ENCODE results near the gene GSDMA. TPM values are rescaled to one million over a fixed set of nuclear protein-coding genes. Genes with fewer than 3 reads are reported as not detected.

GSDMA gene
- total RNA-seq, 2 donors from 2014 or later: 0.17 to 0.90 TPM

GRCh38 chr17:40018211-40019121 lies 55.7 kb downstream of the GSDMA start:
- peaks cover 5% of the 10 kb centered on the region for H3K36me3 ChIP-seq
- TF ChIP-seq CTCF (IDR thresholded peaks at IDR 0.05): no peak
- no peaks in the 10 kb centered on the region for H3K9me3 ChIP-seq
- H3K27ac ChIP-seq: no peak overlapping the region
- no peak overlapping the region for H3K4me3 ChIP-seq
- H3K9ac ChIP-seq (ENCODE audit: low read depth in 2 of 2, low read length in 2 of 2): no peak overlapping the region
- H3K27me3 ChIP-seq: no peaks in the 10 kb centered on the region
- H3K4me1 ChIP-seq: peaks cover 30% of the 10 kb centered on the region
- no peak for DNase-seq
- intact Hi-C loops (cut with DNase I): loop anchor here (10.0 kb wide), 2 partner anchors 146 to 276 kb away; no protein-coding TSS in a partner anchor

- H3K27ac ChIP-seq: no peak overlapping the region
- intact Hi-C loops (cut with DNase I): loop anchor here (10.0 kb wide), 2 partner anchors 145 to 275 kb away; no protein-coding TSS in a partner anchor
- H3K27me3 ChIP-seq: no peaks in the 10 kb centered on the region
- H3K36me3 ChIP-seq: peaks cover 5% of the 10 kb centered on the region
- no peak for DNase-seq
- no peak overlapping the region for H3K9ac ChIP-seq (ENCODE audit: low read depth in 2 of 2, low read length in 2 of 2)
- no peak for TF ChIP-seq CTCF (IDR thresholded peaks at IDR 0.05)
- no peaks in the 10 kb centered on the region for H3K9me3 ChIP-seq
- H3K4me3 ChIP-seq: no peak overlapping the region
- peaks cover 25% of the 10 kb centered on the region for H3K4me1 ChIP-seq
These were observed 56.6 kb downstream of the GSDMA start for GRCh38 chr17:40019140-40019991.

DNA sequence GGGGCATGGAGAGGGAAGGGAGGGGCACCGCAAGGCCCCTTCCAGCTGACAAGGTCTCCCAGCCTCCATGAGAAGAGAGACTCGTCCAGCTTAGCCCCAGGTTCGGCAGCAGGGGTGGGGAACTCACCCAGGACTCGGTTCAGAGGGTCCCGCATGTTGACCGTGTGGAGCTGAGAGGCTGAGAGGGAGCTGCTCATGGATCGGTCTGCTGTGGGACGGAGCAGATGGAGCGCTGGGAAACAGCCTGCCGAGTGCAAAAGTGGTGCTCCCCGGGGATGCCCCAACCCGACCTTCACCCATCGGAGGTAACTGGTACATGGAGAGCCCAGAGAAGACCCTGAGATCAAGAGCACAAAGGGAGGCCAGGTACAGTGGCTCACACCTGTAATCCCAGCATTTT lies 57.3 kb downstream of the GSDMA start:
- intact Hi-C loops (cut with DNase I): no loop called here
- DNase-seq: no peak
- Histone ChIP-seq H3K9me3 (no peaks in the 10 kb centered on the region), H3K9ac (ENCODE audit: low read depth in 2 of 2, low read length in 2 of 2) (no peak overlapping the region), H3K36me3 (peaks cover 5% of the 10 kb centered on the region), H3K27ac (no peak overlapping the region), H3K27me3 (no peaks in the 10 kb centered on the region), H3K4me3 (no peak overlapping the region), H3K4me1 (peaks cover 19% of the 10 kb centered on the region)
- TF ChIP-seq CTCF (IDR thresholded peaks at IDR 0.05): no peak

DNA sequence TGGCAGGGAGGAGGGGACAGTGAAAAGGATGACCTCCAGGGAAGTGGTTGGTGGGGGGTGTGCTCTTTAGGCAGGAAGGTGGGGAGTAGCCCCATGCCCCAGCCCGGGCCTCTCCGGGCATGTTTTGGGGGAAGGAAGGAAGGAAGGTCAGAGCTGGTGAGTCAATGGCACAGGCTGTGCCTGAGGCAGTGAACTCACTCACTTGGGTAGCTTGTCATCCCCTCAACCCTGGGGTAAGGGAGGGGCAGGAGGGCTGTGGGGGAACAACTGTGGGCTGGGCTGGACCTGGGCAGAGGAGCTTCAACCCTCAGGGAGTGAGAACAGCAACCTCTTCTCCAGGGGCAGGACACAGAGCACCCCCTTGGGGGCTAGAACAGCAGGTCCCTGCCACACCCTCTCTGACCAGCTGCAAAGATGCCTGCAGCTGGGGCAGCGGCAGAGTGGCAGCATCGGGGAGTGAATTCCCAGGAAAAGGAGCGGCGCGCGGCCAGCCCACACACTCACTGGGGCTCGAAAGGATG lies 58.7 kb downstream of the GSDMA start:
- no peak for TF ChIP-seq CTCF (IDR thresholded peaks at IDR 0.05)
- intact Hi-C loops (cut with DNase I): no loop called here
- H3K4me1 ChIP-seq: peaks cover 19% of the 10 kb centered on the region
- no peak for DNase-seq
- H3K9me3 ChIP-seq: no peaks in the 10 kb centered on the region
- H3K27ac ChIP-seq: no peak overlapping the region
- no peaks in the 10 kb centered on the region for H3K27me3 ChIP-seq
- H3K4me3 ChIP-seq: no peak overlapping the region
- H3K36me3 ChIP-seq: peaks cover 5% of the 10 kb centered on the region
- H3K9ac ChIP-seq (ENCODE audit: low read depth in 2 of 2, low read length in 2 of 2): peak overlapping the region in 1 of 2 donors; percentile 19

- intact Hi-C loops (cut with DNase I): no loop called here
- H3K27ac ChIP-seq: peak overlapping the region; percentile 66
- no peak overlapping the region for H3K4me3 ChIP-seq
- H3K9ac ChIP-seq (ENCODE audit: low read depth in 2 of 2, low read length in 2 of 2): peak overlapping the region in 1 of 2 donors; percentile 55
- peaks cover 24% of the 10 kb centered on the region for H3K4me1 ChIP-seq
- H3K9me3 ChIP-seq: no peaks in the 10 kb centered on the region
- DNase-seq: no peak
- no peak for TF ChIP-seq CTCF (IDR thresholded peaks at IDR 0.05)
- no peaks in the 10 kb centered on the region for H3K27me3 ChIP-seq
- H3K36me3 ChIP-seq: peaks cover 5% of the 10 kb centered on the region
These were observed 59.7 kb downstream of the GSDMA start for GRCh38 chr17:40022497-40022896.
